ENCODE results near the gene TKT.

- no peak for TF ChIP-seq TCF7L2 (IDR thresholded peaks at IDR 0.05; ENCODE audit: borderline replicate concordance, extremely low read depth, insufficient read depth, insufficient read length)
- no peak for TF ChIP-seq EZH2 (IDR thresholded peaks at IDR 0.05)
- no peak for TF ChIP-seq CTCF (IDR thresholded peaks at IDR 0.05 in 2 of 3, conservative IDR thresholded peaks at IDR 0.05 in 1 of 3; ENCODE audit: borderline replicate concordance in 1 of 3, insufficient read depth in 1 of 3, low read depth in 2 of 3, low read length in 2 of 3)
- peak; percentile 66 for TF ChIP-seq POLR2A (IDR thresholded peaks at IDR 0.05; ENCODE audit: borderline replicate concordance, extremely low read depth, insufficient read depth, insufficient read length)
Measured at GRCh38 chr3:53255775-53256703, at the start of gene TKT.

Data from HCT116 (cell line).